ENCODE results near the gene RTN4IP1.
"Not testable (repeated sequence)": the region's sequence is repeated elsewhere in the genome, so short reads cannot be mapped to it uniquely, and the experiment has no call there.

The RTN4IP1 gene

DNA sequence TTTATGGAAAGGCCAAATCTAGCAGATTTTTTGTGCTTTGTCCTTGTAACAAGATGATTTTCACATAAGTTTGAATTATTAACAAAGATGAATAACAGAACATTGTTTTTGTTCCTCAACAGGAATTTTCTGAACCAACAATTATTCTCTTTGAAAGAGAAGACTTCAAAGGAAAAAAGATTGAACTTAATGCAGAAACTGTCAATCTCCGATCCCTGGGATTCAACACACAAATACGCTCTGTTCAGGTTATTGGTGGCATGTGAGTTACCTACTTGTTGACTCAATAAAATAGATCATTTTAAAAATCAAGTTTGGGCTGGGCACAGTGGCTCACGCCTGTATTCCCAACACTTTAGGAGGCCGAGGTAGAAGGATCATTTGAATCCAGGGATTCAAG, 70.9 kb downstream of the RTN4IP1 start:
- H3K27ac ChIP-seq (ENCODE audit: low read length): no peak overlapping the region
- H3K27me3 ChIP-seq (ENCODE audit: low read depth, low read length): no peaks in the 10 kb centered on the region
- peaks cover 0 to 12% of the 10 kb centered on the region in 2 donors for H3K36me3 ChIP-seq (ENCODE audit: control insufficient read depth in 1 of 2, insufficient read depth in 2 of 2, low read length in 2 of 2)
- H3K4me1 ChIP-seq (ENCODE audit: control insufficient read depth in 1 of 2, insufficient read depth in 2 of 2, low read length in 2 of 2): no peaks in the 10 kb centered on the region
- H3K9me3 ChIP-seq (ENCODE audit: control insufficient read depth in 1 of 2, low read length in 2 of 2): no peaks in the 10 kb centered on the region
- no peak overlapping the region for H3K4me3 ChIP-seq (ENCODE audit: low read depth in 1 of 2, low read length in 2 of 2)

DNA sequence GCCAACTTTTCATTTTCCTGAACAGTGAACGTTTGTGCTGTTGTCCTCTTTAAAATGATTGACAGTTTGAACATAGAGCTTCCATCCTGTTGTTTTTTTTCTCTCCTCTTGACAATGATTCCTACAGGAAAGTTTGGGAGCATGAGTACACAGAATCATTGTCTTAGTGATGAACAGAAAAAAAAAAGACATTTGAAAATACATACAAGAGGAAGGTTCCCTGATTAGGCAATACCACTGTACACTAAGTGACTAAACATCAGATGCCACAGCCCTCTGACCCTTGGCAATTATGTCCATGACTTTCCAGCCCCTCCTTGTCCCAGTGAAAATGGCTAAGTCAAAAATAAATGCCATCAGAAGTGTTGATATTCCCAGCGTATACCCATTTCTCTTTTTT, 71.5 kb downstream of the RTN4IP1 start:
- Histone ChIP-seq H3K27me3 (ENCODE audit: low read depth, low read length) (no peaks in the 10 kb centered on the region), H3K36me3 (ENCODE audit: control insufficient read depth in 1 of 2, insufficient read depth in 2 of 2, low read length in 2 of 2) (peaks cover 0 to 8% of the 10 kb centered on the region in 2 donors), H3K4me1 (ENCODE audit: control insufficient read depth in 1 of 2, insufficient read depth in 2 of 2, low read length in 2 of 2) (no peaks in the 10 kb centered on the region), H3K27ac (ENCODE audit: low read length) (no peak overlapping the region), H3K9me3 (ENCODE audit: control insufficient read depth in 1 of 2, low read length in 2 of 2) (no peaks in the 10 kb centered on the region), H3K4me3 (ENCODE audit: low read depth in 1 of 2, low read length in 2 of 2) (no peak overlapping the region)

DNA sequence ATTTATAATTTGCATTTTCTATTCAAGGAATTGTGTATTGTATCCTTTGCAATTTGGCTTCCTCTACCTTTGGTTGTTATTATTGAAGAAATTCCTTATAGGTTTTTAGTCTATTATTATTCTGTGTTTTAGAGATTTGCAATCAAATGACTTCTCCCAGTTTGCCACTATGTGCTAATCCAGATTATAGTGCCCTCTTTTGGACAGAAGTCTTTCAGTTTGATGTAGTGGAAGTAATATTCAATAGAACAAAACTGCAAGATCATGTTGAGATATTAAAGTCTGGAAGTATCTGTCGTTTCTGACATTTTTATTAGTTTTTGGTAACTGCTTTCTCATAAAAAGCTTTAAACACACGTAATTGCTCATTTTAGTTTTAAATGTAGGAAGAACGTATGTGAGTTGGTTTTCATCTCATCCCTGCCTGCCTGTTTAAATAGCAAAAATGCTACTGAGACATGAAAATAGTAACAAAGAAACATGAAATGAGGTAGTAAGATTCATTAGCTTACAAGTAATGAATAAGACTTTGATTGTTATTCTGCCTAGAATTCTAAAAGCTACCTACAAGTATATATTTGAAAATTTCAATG, 72.8 kb downstream of the RTN4IP1 start:
- Histone ChIP-seq H3K4me1 (ENCODE audit: control insufficient read depth in 1 of 2, insufficient read depth in 2 of 2, low read length in 2 of 2) (no peaks in the 10 kb centered on the region), H3K27me3 (ENCODE audit: low read depth, low read length) (no peaks in the 10 kb centered on the region), H3K36me3 (ENCODE audit: control insufficient read depth in 1 of 2, insufficient read depth in 2 of 2, low read length in 2 of 2) (peaks cover 0 to 8% of the 10 kb centered on the region in 2 donors), H3K9me3 (ENCODE audit: control insufficient read depth in 1 of 2, low read length in 2 of 2) (no peaks in the 10 kb centered on the region), H3K4me3 (ENCODE audit: low read depth in 1 of 2, low read length in 2 of 2) (no peak overlapping the region), H3K27ac (ENCODE audit: low read length) (no peak overlapping the region)

DNA sequence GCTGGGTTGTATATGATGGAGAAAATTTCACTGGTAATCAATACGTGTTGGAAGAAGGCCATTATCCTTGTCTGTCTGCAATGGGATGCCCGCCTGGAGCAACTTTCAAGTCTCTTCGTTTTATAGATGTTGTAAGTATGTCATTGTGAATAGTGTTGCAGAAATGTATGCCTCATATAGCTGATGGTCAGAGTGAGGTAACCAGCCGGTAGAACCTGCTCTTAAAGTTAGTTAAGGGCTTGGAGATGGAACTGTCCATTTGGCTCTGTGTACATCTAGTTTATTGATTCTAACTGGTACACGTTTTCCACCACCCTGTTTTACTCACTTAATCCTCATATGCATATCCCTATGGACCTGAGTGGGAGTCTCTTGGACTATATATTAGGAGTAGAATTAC, 73.5 kb downstream of the RTN4IP1 start:
- Histone ChIP-seq H3K9me3 (ENCODE audit: control insufficient read depth in 1 of 2, low read length in 2 of 2) (no peaks in the 10 kb centered on the region), H3K27ac (ENCODE audit: low read length) (no peak overlapping the region), H3K36me3 (ENCODE audit: control insufficient read depth in 1 of 2, insufficient read depth in 2 of 2, low read length in 2 of 2) (peaks cover 0 to 4% of the 10 kb centered on the region in 2 donors), H3K4me3 (ENCODE audit: low read depth in 1 of 2, low read length in 2 of 2) (no peak overlapping the region), H3K27me3 (ENCODE audit: low read depth, low read length) (no peaks in the 10 kb centered on the region), H3K4me1 (ENCODE audit: control insufficient read depth in 1 of 2, insufficient read depth in 2 of 2, low read length in 2 of 2) (no peaks in the 10 kb centered on the region)

DNA sequence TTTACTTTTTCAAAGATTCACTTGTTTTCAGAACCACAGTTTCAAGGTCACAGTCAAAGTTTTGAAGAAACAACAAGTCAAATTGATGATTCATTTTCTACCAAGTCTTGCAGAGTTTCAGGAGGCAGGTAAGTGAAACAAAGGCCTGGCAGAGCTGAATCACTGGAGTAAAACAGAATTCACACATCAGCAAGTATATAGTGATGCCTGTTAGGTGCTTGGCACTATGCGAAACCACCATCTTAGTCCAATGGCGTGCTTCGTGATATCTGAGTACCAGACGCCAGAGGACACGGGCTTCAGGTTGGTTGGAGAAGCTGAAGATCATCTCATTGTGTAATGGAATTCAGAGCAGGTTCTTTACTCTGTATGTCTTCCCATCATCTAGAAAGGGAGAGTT, 75.9 kb downstream of the RTN4IP1 start:
- H3K4me3 ChIP-seq (ENCODE audit: low read depth in 1 of 2, low read length in 2 of 2): no peak overlapping the region
- H3K36me3 ChIP-seq (ENCODE audit: control insufficient read depth in 1 of 2, insufficient read depth in 2 of 2, low read length in 2 of 2): peaks cover 0 to 4% of the 10 kb centered on the region in 2 donors
- H3K27me3 ChIP-seq (ENCODE audit: low read depth, low read length): no peaks in the 10 kb centered on the region
- H3K27ac ChIP-seq (ENCODE audit: low read length): no peak overlapping the region
- H3K4me1 ChIP-seq (ENCODE audit: control insufficient read depth in 1 of 2, insufficient read depth in 2 of 2, low read length in 2 of 2): no peaks in the 10 kb centered on the region
- H3K9me3 ChIP-seq (ENCODE audit: control insufficient read depth in 1 of 2, low read length in 2 of 2): no peaks in the 10 kb centered on the region

DNA sequence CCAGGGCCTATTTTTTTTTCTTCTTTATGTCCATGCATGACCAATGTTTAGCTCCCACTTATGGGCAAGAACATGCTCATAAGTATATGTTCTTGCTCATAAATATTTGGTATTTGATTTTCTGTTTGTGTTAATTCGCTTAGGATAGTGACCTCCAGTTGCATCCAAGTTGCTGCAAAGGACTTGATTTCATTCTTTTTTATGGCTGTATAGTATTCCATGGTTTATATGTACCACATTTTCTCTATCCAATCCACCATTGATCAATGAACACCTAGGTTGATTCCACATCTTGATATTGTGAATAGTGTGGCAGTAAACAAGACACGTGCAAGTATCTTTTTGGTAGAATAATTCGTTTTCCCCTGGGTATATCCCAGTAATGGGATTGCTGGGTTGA, 78.1 kb downstream of the RTN4IP1 start:
- H3K4me3 ChIP-seq (ENCODE audit: low read depth in 1 of 2, low read length in 2 of 2): no peak overlapping the region
- H3K36me3 ChIP-seq (ENCODE audit: control insufficient read depth in 1 of 2, insufficient read depth in 2 of 2, low read length in 2 of 2): peaks cover 3 to 4% of the 10 kb centered on the region in 2 donors
- H3K27me3 ChIP-seq (ENCODE audit: low read depth, low read length): no peaks in the 10 kb centered on the region
- peaks cover 4 to 6% of the 10 kb centered on the region in 2 donors for H3K4me1 ChIP-seq (ENCODE audit: control insufficient read depth in 1 of 2, insufficient read depth in 2 of 2, low read length in 2 of 2)
- H3K9me3 ChIP-seq (ENCODE audit: control insufficient read depth in 1 of 2, low read length in 2 of 2): no peaks in the 10 kb centered on the region
- H3K27ac ChIP-seq (ENCODE audit: low read length): no peak overlapping the region

DNA sequence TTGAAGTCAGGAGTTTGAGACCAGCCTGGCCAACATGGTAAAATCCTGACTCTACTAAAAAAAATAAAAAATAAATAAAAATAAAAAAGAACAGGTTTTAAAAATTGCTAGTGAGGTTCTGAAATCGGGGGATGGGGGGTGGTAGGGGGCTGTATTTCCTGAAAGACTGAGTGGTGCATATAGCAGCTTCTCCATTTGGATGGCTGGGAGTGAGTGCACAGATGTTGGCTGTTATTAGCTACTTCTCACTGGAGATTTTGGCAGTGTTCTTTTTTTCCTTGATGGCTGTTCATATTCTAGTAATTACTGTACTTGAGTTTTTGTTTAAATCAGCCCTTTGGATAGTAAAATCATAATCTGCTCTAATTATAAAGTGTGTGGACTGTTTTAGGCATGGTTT, 79.8 kb downstream of the RTN4IP1 start:
- H3K27ac ChIP-seq (ENCODE audit: low read length): no peak overlapping the region
- H3K36me3 ChIP-seq (ENCODE audit: control insufficient read depth in 1 of 2, insufficient read depth in 2 of 2, low read length in 2 of 2): peaks cover 3 to 4% of the 10 kb centered on the region in 2 donors

DNA sequence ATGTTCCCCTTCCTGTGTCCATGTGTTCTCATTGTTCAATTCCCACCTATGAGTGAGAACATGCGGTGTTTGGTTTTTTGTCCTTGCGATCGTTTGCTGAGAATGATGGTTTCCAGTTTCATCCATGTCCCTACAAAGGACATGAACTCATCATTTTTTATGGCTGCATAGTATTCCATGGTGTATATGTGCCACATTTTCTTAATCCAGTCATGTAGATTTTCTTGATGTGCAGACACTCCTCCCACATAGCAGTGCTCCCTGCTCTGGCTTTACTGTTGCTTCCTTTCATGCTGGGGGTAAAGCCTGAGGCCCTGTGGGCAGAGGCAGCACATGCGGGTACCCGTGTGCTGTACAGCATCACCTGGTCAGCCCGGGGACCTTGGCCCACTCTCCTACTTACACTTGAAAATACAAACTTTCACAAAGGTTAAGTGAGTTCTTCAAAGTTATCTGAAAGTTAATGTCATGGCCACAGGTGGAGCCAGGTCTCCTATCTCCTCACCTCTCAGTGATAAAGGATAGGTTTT, 80.3 kb downstream of the RTN4IP1 start:
- not testable (repeated sequence) for H3K27me3 ChIP-seq (ENCODE audit: low read depth, low read length); H3K27ac ChIP-seq (ENCODE audit: low read length); H3K4me1 ChIP-seq (ENCODE audit: control insufficient read depth in 1 of 2, insufficient read depth in 2 of 2, low read length in 2 of 2); H3K9me3 ChIP-seq (ENCODE audit: control insufficient read depth in 1 of 2, low read length in 2 of 2); H3K36me3 ChIP-seq (ENCODE audit: control insufficient read depth in 1 of 2, insufficient read depth in 2 of 2, low read length in 2 of 2); H3K4me3 ChIP-seq (ENCODE audit: low read depth in 1 of 2, low read length in 2 of 2)

More for the DNA sequence above, 79.8 kb downstream of the RTN4IP1 start:
- Histone ChIP-seq H3K4me3 (ENCODE audit: low read depth in 1 of 2, low read length in 2 of 2) (no peak overlapping the region), H3K4me1 (ENCODE audit: control insufficient read depth in 1 of 2, insufficient read depth in 2 of 2, low read length in 2 of 2) (peaks cover 4 to 6% of the 10 kb centered on the region in 2 donors), H3K27me3 (ENCODE audit: low read depth, low read length) (no peaks in the 10 kb centered on the region), H3K9me3 (ENCODE audit: control insufficient read depth in 1 of 2, low read length in 2 of 2) (no peaks in the 10 kb centered on the region)

DNA sequence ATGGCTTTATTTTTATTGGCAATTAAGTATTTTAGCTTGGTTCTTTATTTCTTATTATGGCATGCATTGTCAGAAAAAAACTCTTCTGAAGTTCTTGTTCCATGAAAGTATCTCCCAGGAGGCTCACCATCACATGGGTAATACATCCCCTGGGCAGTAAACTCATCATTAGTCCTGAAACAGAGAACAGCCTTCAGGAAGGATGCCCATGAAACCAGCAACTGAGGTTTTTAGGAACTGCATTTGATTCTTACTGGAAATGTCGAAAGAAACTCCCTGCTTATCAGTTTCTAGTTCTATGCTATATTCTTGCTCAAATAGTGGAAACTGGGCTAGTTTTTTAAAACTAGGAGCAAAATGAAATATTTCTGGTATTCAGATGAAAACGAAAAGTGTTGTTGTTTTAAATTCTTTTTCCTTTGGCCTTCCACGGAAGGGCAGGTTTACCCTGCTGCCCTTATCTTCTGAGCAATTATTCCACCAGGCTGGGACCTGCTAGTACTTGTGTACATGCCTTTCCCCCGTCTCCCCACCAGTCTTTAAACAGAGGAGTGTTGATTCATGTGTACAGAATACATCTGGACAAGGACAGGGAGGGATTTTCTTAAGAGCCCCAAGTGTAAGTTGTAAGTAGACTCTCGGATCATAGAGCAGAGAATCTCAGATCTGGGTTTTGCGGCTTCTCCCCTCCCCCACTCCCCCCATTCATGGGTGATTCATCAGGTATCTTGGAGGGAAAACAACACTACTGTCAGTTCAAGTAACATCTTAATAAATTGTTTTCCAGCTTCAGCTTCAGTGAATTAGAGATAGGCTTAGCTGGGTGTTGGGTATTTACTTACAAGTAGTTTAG, 81.5 kb downstream of the RTN4IP1 start:
- Histone ChIP-seq H3K4me3 (ENCODE audit: low read depth in 1 of 2, low read length in 2 of 2) (no peak overlapping the region), H3K9me3 (ENCODE audit: control insufficient read depth in 1 of 2, low read length in 2 of 2) (no peaks in the 10 kb centered on the region), H3K36me3 (ENCODE audit: control insufficient read depth in 1 of 2, insufficient read depth in 2 of 2, low read length in 2 of 2) (peaks cover 0 to 3% of the 10 kb centered on the region in 2 donors), H3K4me1 (ENCODE audit: control insufficient read depth in 1 of 2, insufficient read depth in 2 of 2, low read length in 2 of 2) (peaks cover 4 to 6% of the 10 kb centered on the region in 2 donors), H3K27me3 (ENCODE audit: low read depth, low read length) (no peaks in the 10 kb centered on the region), H3K27ac (ENCODE audit: low read length) (peak overlapping the region; percentile 33)

DNA sequence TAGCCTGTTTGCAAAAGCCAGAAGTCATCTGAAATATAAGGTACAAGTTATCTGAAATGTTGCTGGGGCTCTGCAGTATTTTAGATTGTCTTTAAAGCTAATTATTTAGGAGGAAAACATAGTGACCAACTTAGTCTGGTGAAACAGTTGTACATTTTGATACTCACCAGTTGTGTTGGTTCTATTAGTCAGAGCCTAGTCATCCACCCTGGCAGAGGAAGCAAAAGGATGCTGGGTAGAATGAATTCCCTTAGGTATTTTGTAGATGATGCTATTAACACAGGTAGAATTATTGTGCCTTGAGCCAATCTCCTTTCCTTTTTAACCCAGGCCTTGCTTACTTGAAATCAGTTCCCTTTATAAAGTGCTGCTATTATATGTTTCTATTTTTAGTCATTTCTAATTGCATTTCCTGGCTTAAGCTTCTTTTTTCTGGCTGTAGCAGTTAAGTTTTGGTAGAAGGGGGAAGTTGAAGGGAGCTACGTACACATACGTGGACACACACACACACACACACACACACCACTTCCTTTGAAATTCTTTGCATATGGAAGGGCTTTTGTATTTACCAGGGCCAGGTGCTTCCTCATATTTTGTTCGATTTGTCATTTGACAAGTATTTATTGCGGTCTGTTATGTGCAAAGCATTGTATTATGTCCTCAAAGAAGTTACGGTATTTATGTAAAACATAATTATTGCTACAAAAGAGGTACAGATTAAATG, 82.4 kb downstream of the RTN4IP1 start:
- peaks cover 0 to 3% of the 10 kb centered on the region in 2 donors for H3K36me3 ChIP-seq (ENCODE audit: control insufficient read depth in 1 of 2, insufficient read depth in 2 of 2, low read length in 2 of 2)
- no peaks in the 10 kb centered on the region for H3K9me3 ChIP-seq (ENCODE audit: control insufficient read depth in 1 of 2, low read length in 2 of 2)
- no peaks in the 10 kb centered on the region for H3K27me3 ChIP-seq (ENCODE audit: low read depth, low read length)
- H3K4me3 ChIP-seq (ENCODE audit: low read depth in 1 of 2, low read length in 2 of 2): no peak overlapping the region
- peaks cover 4 to 6% of the 10 kb centered on the region in 2 donors for H3K4me1 ChIP-seq (ENCODE audit: control insufficient read depth in 1 of 2, insufficient read depth in 2 of 2, low read length in 2 of 2)
- peak overlapping the region; percentile 33 for H3K27ac ChIP-seq (ENCODE audit: low read length)

DNA sequence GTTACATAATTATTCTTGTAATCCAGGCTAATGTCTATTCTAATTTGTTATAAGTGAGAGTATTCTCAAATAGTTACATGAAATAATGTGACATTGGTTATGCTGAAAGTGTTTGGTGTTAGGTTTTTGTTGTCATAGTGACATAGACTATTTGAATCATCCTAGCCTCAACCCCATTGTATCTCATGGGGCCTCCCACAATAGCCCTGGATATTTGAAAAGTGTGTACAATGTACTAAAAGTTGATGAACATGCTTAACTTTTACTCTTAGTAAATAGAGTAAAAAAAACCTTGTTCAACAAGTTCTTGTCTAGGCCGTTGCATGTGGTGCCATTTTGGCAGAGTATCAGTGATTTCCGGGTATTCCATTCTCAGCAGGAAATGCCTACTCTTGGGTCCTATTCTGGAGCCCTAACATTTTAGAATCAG, 83.0 kb downstream of the RTN4IP1 start:
- peaks cover 0 to 3% of the 10 kb centered on the region in 2 donors for H3K36me3 ChIP-seq (ENCODE audit: control insufficient read depth in 1 of 2, insufficient read depth in 2 of 2, low read length in 2 of 2)
- H3K27me3 ChIP-seq (ENCODE audit: low read depth, low read length): no peaks in the 10 kb centered on the region
- H3K27ac ChIP-seq (ENCODE audit: low read length): peak overlapping the region; percentile 32
- no peaks in the 10 kb centered on the region for H3K9me3 ChIP-seq (ENCODE audit: control insufficient read depth in 1 of 2, low read length in 2 of 2)
- H3K4me1 ChIP-seq (ENCODE audit: control insufficient read depth in 1 of 2, insufficient read depth in 2 of 2, low read length in 2 of 2): peaks cover 4 to 6% of the 10 kb centered on the region in 2 donors
- H3K4me3 ChIP-seq (ENCODE audit: low read depth in 1 of 2, low read length in 2 of 2): no peak overlapping the region
